Liver (tissue), 9 donors: ENCODE results near the gene CSAD. TPM values are rescaled to one million over a fixed set of nuclear protein-coding genes. Genes with fewer than 3 reads are reported as not detected.

Experiments used
- DNase-seq: peaks from one replicate; pipeline ENCODE4 v3.0.0-alpha.2; 2017; ENCODE audit warnings: low spot score
- H3K27ac ChIP-seq, 2 donors: one replicate each; pipeline ENCODE4 v1.7.0; 2013; ENCODE audit warnings: inconsistent platforms in 2 of 2, low read length in 2 of 2, control low read depth in 1 of 2, low read depth in 1 of 2, mild to moderate bottlenecking in 1 of 2
- H3K27me3 ChIP-seq, 4 donors: one replicate each; pipeline versions ENCODE4 v1.6.1 to v1.7.0; 2013; ENCODE audit warnings: low read length in 3 of 4, inconsistent platforms in 1 of 4, mild to moderate bottlenecking in 1 of 4, moderate library complexity in 1 of 4; ENCODE audit not compliant: control insufficient read depth in 4 of 4, insufficient read depth in 4 of 4
- H3K36me3 ChIP-seq, 4 donors: one replicate each; pipeline versions ENCODE4 v1.6.1 to v1.7.0; 2013; ENCODE audit warnings: low read length in 3 of 4, mild to moderate bottlenecking in 3 of 4, low read depth in 1 of 4, moderate library complexity in 1 of 4; ENCODE audit not compliant: control insufficient read depth in 4 of 4, insufficient read depth in 3 of 4
- H3K4me1 ChIP-seq, 4 donors: one replicate each; pipeline versions ENCODE4 v1.6.1 to v1.7.0; 2013; ENCODE audit warnings: low read length in 3 of 4, mild to moderate bottlenecking in 3 of 4, moderate library complexity in 1 of 4; ENCODE audit not compliant: control insufficient read depth in 4 of 4, insufficient read depth in 4 of 4
- H3K4me3 ChIP-seq, 3 donors: one replicate each; pipeline versions ENCODE4 v1.6.1 to v1.7.0; 2013; ENCODE audit warnings: low read length in 3 of 3, control low read depth in 1 of 3, low read depth in 1 of 3, mild to moderate bottlenecking in 1 of 3
- H3K9ac ChIP-seq, 2 donors: one replicate each; pipeline ENCODE4 v1.7.0; 2013; ENCODE audit warnings: low read length in 2 of 2, mild to moderate bottlenecking in 2 of 2, moderate library complexity in 2 of 2, control low read depth in 1 of 2, low read depth in 1 of 2
- H3K9me3 ChIP-seq, 4 donors: one replicate each; pipeline versions ENCODE4 v1.6.1 to v1.7.0; 2013; ENCODE audit warnings: low read length in 3 of 4; ENCODE audit not compliant: control insufficient read depth in 4 of 4
- EGR1 ChIP-seq, 2 donors: IDR thresholded peaks; 2 replicates each; pipeline ENCODE4 v1.6.1; 2016 to 2018; ENCODE audit warnings: antibody characterized with exemption in 2 of 2, low read depth in 2 of 2
- FOXA1 ChIP-seq: IDR thresholded peaks from 2 replicates; pipeline ENCODE4 v1.6.1; 2016; ENCODE audit warnings: antibody characterized with exemption
- FOXA2 ChIP-seq: IDR thresholded peaks from 2 replicates; pipeline ENCODE4 v1.6.1; 2016; ENCODE audit warnings: antibody characterized with exemption
- GABPA ChIP-seq, 2 donors: IDR thresholded peaks in 1 of 2; conservative IDR thresholded peaks in 1 of 2; 2 replicates each; pipeline ENCODE4 v1.6.1; 2016; ENCODE audit warnings: antibody characterized with exemption in 2 of 2, mild to moderate bottlenecking in 1 of 2, moderate library complexity in 1 of 2
- HNF4A ChIP-seq, 2 donors: conservative IDR thresholded peaks; 2 replicates each; pipeline ENCODE4 v1.6.1; 2016; ENCODE audit warnings: antibody characterized with exemption in 2 of 2, mild to moderate bottlenecking in 2 of 2
- HNF4G ChIP-seq: IDR thresholded peaks from 2 replicates; pipeline ENCODE4 v1.6.1; 2016; ENCODE audit warnings: antibody characterized with exemption
- JUND ChIP-seq, 2 donors: IDR thresholded peaks; 2 replicates each; pipeline ENCODE4 v1.6.1; 2016; ENCODE audit warnings: antibody characterized with exemption in 2 of 2
- MAX ChIP-seq: IDR thresholded peaks from 2 replicates; pipeline ENCODE4 v1.6.1; 2016; ENCODE audit warnings: antibody characterized with exemption
- NR2F2 ChIP-seq: IDR thresholded peaks from 2 replicates; pipeline ENCODE4 v1.6.1; 2016; ENCODE audit warnings: antibody characterized with exemption
- RAD21 ChIP-seq, 2 donors: IDR thresholded peaks; 2 replicates each; pipeline ENCODE4 v1.6.1; 2016; ENCODE audit warnings: antibody characterized with exemption in 2 of 2, mild to moderate bottlenecking in 2 of 2
- REST ChIP-seq: IDR thresholded peaks from 2 replicates; pipeline ENCODE4 v1.6.1; 2016; ENCODE audit warnings: antibody characterized with exemption, mild to moderate bottlenecking
- RXRA ChIP-seq, 2 donors: IDR thresholded peaks; 2 replicates each; pipeline ENCODE4 v1.6.1; 2017 to 2018; ENCODE audit warnings: antibody characterized with exemption in 2 of 2, mild to moderate bottlenecking in 1 of 2
- SP1 ChIP-seq: IDR thresholded peaks from 2 replicates; pipeline ENCODE4 v1.6.1; 2018; ENCODE audit warnings: antibody characterized with exemption, mild to moderate bottlenecking
- TAF1 ChIP-seq: conservative IDR thresholded peaks from 2 replicates; pipeline ENCODE4 v1.6.1; 2016; ENCODE audit warnings: antibody characterized with exemption, mild to moderate bottlenecking
- YY1 ChIP-seq: IDR thresholded peaks from 2 replicates; pipeline ENCODE4 v1.6.1; 2016; ENCODE audit warnings: antibody characterized with exemption, mild to moderate bottlenecking
- ZBTB33 ChIP-seq: IDR thresholded peaks from 2 replicates; pipeline ENCODE4 v1.6.1; 2016; ENCODE audit warnings: antibody characterized with exemption
- WGBS: extraction: QIAGEN DNeasy Blood & Tissue Kit; methylation state at CpG from one replicate; pipeline ENCODE4 v1.1.7; 2013; 5-methylcytosine and 5-hydroxymethylcytosine counted together
- polyA plus RNA-seq, 2 donors: library from polyadenylated mRNA; stranded (reverse) in 1 of 2; unstranded in 1 of 2; fragments of 200-250 nt in 1 of 2; fragments of >200 nt in 1 of 2; fragmentation: Nextera tagmentation in 1 of 2; extraction: Ambion mirVana in 1 of 2; gene quantifications; one replicate each; pipeline versions ENCODE4 v1.2.1 to v1.2.3, GENCODE V29; 2013 to 2015
- total RNA-seq, 2 donors: library from RNA; depleted of rRNA; stranded (reverse); fragments of >200 nt; gene quantifications; one replicate each; pipeline ENCODE4 v1.2.3, GENCODE V29; 2014
- TF ChIP-seq, protein P1 (sequence below): fragments of 150-350 bp; IDR thresholded peaks from 2 replicates; pipeline ENCODE4 v1.5.1; 2017; ENCODE audit warnings: improper control_type of control experiment, low read depth, low read length; ENCODE audit not compliant: missing input control
- TF ChIP-seq, protein P2 (sequence below): IDR thresholded peaks from 2 replicates; pipeline ENCODE4 v1.6.1; 2016; ENCODE audit warnings: antibody characterized with exemption
- donor health status: healthy.
- donor health status: healthy.
- donor health status: healthy.
- donor health status: healthy.
- donor health status: healthy.

Gene CSAD
- total and polyA plus RNA-seq, 4 donors: 4.4 to 41.5 (median 35.1) TPM

- TF ChIP-seq GABPA (IDR thresholded peaks at IDR 0.05 in 1 of 2, conservative IDR thresholded peaks at IDR 0.05 in 1 of 2) (no peak), NR2F2 (no peak), EGR1 (IDR thresholded peaks at IDR 0.05; ENCODE audit: low read depth in 2 of 2) (no peak), TAF1 (no peak), MAX (no peak), HNF4A (conservative IDR thresholded peaks at IDR 0.05) (no peak), RAD21 (IDR thresholded peaks at IDR 0.05) (no peak), FOXA2 (no peak), JUND (IDR thresholded peaks at IDR 0.05) (no peak), HNF4G (no peak), FOXA1 (no peak)
- TF ChIP-seq, protein P1, sequence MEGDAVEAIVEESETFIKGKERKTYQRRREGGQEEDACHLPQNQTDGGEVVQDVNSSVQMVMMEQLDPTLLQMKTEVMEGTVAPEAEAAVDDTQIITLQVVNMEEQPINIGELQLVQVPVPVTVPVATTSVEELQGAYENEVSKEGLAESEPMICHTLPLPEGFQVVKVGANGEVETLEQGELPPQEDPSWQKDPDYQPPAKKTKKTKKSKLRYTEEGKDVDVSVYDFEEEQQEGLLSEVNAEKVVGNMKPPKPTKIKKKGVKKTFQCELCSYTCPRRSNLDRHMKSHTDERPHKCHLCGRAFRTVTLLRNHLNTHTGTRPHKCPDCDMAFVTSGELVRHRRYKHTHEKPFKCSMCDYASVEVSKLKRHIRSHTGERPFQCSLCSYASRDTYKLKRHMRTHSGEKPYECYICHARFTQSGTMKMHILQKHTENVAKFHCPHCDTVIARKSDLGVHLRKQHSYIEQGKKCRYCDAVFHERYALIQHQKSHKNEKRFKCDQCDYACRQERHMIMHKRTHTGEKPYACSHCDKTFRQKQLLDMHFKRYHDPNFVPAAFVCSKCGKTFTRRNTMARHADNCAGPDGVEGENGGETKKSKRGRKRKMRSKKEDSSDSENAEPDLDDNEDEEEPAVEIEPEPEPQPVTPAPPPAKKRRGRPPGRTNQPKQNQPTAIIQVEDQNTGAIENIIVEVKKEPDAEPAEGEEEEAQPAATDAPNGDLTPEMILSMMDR: no peak
- H3K27me3 ChIP-seq: no peaks in the 10 kb centered on the region
- no peaks in the 10 kb centered on the region for H3K36me3 ChIP-seq
- DNase-seq: no peak
- no peak overlapping the region for H3K27ac ChIP-seq
- H3K4me1 ChIP-seq: peaks cover 0 to 13% (median 4%) of the 10 kb centered on the region in 4 donors
- 94% methylated on average over 10 of the region's 10 CpGs for WGBS
- no peaks in the 10 kb centered on the region for H3K9me3 ChIP-seq
- no peak overlapping the region for H3K9ac ChIP-seq
- H3K4me3 ChIP-seq: no peak overlapping the region
Observed at GRCh38 chr12:53225635-53226424, 45.1 kb upstream of the CSAD start.

GRCh38 chr12:53224897-53225634 is 44.3 kb upstream of the CSAD start:
- Histone ChIP-seq H3K4me3 (no peak overlapping the region), H3K9ac (no peak overlapping the region), H3K9me3 (no peaks in the 10 kb centered on the region), H3K4me1 (peaks cover 0 to 19% (median 10%) of the 10 kb centered on the region in 4 donors), H3K27me3 (no peaks in the 10 kb centered on the region), H3K27ac (no peak overlapping the region), H3K36me3 (no peaks in the 10 kb centered on the region)
- DNase-seq: no peak
- WGBS: 92% methylated on average over 10 of the region's 10 CpGs
- TF ChIP-seq NR2F2 (no peak), ZBTB33 (no peak), JUND (IDR thresholded peaks at IDR 0.05) (no peak), TAF1 (no peak), EGR1 (IDR thresholded peaks at IDR 0.05; ENCODE audit: low read depth in 2 of 2) (no peak), HNF4A (conservative IDR thresholded peaks at IDR 0.05) (no peak), YY1 (no peak), FOXA1 (no peak), RAD21 (IDR thresholded peaks at IDR 0.05) (no peak), REST (no peak), RXRA (IDR thresholded peaks at IDR 0.05) (no peak), MAX (no peak), SP1 (no peak), FOXA2 (no peak)
- TF ChIP-seq, protein P2, sequence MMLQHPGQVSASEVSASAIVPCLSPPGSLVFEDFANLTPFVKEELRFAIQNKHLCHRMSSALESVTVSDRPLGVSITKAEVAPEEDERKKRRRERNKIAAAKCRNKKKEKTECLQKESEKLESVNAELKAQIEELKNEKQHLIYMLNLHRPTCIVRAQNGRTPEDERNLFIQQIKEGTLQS: no peak
- TF ChIP-seq, protein P1: no peak
